GM19240 (cell line): ENCODE results near the gene MMP11.

ENCODE experiments used
- DNase-seq: peaks from one replicate; pipeline ENCODE4 v3.0.0; 2011; ENCODE audit warnings: low spot score; ENCODE audit not compliant: insufficient read length

The MMP11 gene

DNA sequence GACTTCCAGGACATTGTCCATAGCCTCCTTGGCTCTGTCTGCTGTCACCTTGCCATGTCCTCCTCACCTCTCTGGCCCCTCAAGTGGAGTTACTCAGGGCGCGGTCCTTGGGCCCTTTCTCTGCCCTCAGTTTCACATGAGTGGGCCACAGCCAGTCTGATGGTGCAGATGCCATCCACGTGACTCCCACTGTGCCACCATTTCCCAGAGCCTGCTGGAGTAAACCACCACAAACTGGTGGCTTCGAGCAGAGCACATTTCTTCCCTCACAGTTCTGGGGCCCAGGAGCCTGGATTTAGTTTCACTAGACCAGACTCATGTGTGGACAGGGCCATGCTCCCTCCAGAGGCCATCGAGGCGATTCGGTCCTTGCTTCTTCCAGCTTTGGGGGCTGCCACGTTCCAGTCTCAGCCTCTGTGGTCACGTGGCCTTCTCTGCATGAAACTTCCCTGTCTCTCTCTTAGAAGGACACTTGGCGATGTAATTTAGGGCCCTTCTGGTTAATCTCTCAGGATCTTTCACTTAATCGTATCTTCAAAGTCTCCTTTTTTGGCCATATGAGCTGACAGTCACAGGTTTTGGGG is 28.7 kb downstream of the MMP11 start:
- DNase-seq = no peak

DNA sequence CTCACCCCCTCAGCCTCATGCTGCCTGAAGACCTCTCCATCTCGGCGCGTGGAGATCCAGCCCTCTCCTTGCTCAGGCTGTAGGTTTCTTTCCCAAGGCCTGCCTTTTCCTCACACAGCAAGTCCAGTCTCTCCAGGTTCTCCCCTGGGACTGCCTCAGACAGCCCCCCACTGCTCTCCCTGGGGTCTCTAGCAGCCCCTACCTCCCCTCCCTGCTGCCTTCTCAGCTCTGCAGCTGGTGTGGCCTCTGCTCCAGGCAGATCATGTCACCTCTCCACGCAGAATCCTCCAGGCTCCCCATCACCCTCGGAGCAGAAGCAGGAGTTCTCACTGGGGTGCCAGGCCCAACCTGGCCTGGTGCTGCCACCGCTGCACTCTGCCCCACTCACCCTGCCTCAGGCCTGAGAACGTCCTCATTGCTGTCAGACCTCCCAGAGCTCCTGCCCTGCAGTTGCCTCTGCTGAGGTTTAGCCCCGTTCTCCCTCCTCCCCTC is 29.3 kb downstream of the MMP11 start:
- no peak for DNase-seq

DNA sequence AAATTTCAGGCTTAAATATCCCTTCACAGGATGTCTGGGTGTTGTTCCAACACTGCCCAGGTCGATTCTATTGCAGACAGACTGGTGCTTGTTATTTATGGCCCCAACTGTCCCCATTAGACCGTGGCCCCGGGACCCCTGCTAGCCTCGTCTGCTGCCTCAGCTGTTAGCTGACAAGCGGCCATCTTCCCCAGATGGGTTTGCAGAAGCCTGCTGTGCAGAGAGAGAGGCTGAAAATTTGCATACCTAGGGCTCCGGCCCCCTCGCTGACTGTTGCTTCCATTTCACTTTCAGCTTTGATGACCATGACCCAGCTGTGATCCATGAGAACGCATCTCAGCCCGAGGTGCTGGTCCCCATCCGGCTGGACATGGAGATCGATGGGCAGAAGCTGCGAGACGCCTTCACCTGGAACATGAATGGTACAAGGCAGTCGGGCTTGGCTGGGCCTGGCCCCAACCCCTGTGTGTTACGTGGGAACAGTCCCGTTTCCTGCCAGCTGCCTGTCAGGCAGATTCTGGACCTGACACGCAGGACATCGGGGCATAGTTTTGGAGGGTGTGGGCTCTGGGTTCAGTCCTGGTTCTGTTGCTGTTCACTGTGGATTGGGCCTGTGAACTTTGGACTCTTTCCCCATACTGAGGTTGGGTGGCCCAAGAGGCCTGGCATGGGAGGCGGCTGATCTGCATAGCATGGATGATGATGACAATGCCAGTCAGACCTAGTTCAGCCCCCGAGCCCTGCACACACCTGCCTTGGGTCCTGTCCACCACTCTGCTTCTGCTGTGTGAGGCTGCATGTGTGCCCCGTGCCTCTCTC is 30.6 kb downstream of the MMP11 start:
- peak; percentile 52 for DNase-seq

DNA sequence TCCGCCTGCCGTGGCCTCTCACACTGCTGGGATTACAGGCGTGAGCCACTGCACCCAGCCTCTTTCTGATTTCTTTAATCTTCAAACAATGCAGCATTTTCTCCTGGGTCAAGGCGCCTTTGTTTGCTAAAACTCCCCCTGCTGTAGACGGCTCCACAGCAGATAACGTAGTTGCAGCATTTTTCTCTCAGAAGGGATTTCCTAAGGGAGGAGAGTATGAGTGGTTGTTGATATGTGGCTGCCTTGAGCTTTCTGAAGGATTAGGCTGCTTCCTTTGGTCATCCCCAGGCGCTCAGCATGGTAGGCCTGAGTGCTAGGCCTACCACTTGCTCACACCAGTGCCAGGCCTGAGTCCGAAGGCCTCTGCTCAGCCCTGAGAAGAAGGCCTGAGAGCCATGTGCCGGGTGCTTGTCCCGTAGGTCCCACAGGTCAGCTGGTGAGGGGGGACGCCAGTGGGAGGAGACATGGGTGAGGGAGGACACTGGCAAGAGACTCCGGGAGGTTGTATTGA is 32.2 kb downstream of the MMP11 start:
- no peak for DNase-seq

DNA sequence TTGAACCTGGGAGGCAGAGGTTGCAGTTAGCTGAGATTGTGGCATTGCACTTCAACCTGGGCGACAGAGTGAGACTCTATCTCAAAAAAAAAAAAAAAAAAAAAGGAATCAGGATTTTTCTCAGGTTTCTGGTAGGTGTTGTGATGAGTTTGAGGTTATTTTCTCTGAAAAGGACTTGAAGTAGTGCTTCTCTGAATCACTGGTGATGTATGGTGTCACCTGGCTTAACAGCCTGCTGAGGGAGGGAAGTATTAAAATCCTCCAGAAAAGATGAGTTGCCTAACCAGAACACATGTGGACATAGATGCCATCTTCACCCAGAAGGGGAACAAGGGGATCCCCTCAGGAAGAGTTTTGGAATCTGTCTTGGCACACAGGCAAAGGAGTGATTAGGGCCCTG is 34.2 kb downstream of the MMP11 start:
- no peak for DNase-seq

- no peak for DNase-seq
Measured at GRCh38 chr22:23812378-23812777, 39.7 kb downstream of the MMP11 start.

- no peak for DNase-seq
Measured at GRCh38 chr22:23815541-23816155, 43.0 kb downstream of the MMP11 start.

- DNase-seq = no peak
Measured at GRCh38 chr22:23816156-23816976, 43.7 kb downstream of the MMP11 start.

GRCh38 chr22:23817146-23817545 is 44.5 kb downstream of the MMP11 start:
- DNase-seq = no peak

DNA sequence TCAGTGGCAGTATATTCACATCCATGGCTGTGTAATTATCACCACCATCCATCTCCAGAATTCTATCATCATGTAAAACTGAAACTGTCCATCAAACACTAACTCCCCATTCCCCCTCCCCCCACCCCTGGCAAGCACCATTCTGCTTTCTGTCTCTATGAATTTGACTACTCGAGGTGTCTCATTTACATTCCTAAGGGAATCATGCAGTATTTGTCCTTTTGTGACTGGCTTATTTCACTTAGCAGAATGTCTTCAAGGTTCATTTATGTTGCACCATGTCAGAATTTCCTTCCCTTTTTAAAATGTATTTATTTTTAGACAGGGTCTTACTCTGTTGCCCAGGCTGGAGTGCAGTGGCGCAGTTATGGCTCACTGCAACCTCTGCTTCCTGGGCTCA is 45.9 kb downstream of the MMP11 start:
- DNase-seq = no peak

DNA sequence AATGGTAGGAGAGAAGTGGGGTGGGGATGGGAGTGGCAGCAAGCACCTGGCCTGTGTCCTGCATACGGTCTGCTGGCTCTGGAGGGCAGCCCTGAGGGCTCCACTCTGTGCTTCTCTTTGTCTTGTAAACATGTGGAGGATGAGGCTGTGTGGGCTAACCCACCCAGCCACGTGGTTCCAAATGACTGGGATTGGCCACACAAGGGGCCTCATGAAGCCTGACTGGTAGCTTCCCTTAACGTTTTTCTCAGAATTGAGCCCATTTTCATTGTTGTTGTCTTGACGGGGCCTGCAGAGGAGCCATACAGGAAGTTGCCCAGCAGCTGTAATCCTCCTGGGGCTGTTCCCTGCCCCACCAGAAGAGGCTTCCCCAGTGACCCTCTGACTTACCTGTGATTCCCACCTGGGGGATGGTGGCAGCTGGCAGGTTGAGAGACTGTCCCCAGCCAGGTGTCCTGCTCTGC is 48.1 kb downstream of the MMP11 start:
- no peak for DNase-seq

DNA sequence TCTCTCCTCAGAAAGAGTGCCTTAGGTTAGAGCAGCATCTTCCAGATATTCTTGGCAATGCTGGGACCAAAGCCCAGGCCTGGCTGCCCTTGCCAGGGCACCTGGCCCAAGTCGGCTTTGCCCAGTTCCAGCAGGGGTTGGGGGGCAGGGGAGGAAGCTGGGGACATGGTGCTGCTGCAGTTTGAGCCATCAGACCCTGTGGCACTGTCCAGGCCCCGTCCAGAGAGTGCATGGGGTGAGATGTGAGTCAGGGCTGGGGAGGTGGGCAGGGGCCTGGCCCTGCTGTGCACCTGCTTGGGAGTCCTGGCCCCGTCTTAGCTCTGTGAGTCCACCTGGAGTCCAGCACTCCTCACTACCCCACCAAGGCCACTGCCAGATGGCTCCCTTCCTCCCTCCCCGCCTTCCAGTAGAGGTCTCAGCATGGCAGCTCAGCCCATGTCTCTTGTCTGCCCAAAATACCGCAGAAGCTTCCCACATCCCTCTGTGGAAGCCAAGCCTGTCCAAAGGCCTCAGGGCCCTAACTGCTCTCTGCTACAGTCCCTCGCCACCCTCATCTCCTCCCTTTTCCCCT is 49.5 kb downstream of the MMP11 start:
- DNase-seq = no peak

DNA sequence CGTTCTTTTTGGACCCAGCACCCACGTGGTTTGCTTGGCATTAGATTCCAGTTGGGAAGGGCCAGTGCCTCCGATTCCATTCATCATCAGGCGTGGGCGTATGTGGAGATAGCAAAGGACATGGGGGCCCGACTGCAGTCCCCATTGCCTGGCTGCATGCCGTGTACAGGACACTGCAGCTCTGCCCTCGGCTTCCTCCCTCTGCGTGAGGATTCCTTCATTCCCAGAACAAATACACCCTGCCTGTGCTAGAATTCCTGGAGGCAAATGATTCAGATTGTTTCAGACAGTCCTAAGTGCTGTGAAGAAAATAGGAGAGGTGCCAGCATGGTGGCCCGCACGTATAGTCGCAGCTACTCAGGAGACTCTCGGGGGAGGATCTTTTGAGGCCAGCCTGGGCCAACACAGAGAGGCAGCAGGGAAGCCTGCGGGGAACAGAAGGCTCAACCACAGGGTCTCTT is 50.7 kb downstream of the MMP11 start:
- DNase-seq = no peak

GRCh38 chr22:23824476-23825245 is 52.0 kb downstream of the MMP11 start:
- DNase-seq = no peak

DNA sequence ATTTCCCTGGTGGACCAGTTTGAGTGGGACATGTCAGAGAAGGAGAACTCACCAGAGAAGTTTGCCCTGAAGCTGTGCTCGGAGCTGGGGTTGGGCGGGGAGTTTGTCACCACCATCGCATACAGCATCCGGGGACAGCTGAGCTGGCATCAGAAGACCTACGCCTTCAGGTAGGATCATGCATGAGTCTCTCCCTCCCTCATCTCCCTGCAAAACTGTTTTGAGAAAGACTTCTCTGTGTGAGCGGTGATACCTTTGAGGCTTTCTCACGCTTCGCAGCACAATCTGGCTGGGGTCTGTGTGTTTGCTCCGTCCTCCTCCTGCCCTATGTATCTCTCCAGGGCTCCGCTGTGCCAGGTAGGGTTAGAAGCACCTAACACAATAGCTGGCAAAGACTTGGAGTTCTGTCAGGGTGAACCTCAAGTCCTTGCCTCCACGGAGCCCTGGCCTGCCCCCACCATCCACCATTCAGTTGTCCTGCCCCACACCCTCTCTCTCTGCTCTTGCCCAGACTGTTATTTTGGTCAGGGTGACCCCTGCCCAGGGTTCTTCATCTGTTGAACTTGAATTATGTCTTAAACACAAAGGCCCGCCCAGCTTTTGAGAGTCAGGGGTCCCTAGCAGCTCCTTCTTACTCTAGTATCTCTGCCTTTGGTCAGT is 52.7 kb downstream of the MMP11 start:
- DNase-seq = no peak

DNA sequence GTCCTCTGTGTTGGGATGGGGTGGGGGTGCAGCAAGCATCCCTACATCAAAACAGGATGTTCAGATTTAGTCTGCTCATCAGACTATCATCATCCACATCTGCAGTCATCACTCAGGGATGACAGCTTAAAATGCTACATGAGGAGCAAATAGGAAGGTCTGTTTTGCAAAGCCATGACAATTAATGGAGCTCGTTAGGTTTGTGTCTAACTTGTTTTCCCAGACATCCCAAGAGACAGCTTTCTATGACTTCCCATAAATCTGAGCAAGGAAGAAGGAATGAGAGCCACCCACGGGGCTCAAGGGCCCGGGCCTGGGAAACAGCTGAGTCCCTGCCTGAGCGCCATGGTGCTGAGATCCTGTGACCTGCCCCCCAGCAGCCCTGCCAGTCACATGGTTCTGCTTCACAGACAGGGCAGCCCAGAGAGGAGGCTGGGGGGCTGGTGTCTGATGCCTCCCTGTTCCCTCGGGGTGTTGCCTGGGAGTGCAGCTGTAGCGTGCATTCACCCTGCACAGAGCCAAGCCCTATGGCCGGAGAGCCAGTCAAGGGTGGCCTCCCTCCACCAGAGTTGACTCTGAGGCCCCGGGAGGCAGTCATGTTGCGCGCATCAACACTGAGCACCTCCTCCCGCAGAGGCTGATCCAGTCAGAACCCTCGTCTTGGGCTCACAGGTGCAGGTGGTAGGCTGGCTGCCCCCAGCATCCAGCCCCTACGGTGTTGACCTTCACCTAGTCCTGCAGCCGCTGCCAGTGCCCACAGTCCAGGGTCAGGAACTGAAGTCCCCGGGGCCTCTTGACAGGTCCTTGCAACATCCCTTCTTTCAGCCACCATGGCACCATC is 54.1 kb downstream of the MMP11 start:
- DNase-seq = no peak

- DNase-seq = no peak
Measured at GRCh38 chr22:23827351-23827995, 54.8 kb downstream of the MMP11 start.
